Inferior parietal cortex (tissue), 1 donor: ENCODE measurements around the gene CDHR2.

Source experiments
- DNase-seq: peaks from one replicate; pipeline ENCODE4 v3.0.0-alpha.2; 2016; ENCODE audit errors: extremely low spot score

Gene CDHR2

DNA sequence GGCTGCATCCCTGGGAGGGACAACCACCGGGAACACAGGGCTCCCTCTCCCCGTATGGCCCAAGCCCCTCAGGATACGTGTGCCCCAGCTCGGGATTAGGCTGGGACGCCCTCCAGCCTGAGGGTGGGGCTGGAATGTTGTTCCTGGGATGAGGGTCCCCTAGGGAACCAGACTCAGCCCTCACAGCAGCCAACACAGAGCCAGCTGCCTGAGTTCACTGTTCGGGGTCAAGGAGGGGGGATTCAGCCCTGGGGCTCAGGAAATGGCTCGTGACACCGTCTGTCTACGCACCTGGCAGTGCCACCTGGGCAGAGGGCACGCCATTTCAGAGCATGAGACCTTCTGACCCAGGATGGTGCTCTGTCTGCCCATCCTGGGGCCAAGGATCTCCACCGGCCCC lies 20.8 kb upstream of the CDHR2 start:
- no peak for DNase-seq

DNA sequence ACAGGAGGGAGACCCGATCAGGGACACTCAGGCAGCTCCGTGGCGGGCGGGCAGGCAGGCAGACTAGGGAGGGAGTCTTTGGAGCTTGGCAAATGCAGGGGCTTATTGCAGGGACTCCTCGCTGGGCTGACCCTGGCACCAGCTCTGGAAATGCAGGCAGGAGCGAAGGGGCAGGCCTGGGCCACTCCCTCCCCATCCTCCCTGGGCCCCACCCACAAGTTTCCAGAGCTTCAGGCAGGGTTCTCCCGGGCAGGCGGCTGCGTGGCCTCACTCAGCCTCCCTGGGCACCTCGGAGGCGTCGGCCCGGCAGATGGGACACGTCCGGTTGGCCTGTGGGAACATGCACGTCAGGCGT lies 20.4 kb upstream of the CDHR2 start:
- DNase-seq, result no peak

DNA sequence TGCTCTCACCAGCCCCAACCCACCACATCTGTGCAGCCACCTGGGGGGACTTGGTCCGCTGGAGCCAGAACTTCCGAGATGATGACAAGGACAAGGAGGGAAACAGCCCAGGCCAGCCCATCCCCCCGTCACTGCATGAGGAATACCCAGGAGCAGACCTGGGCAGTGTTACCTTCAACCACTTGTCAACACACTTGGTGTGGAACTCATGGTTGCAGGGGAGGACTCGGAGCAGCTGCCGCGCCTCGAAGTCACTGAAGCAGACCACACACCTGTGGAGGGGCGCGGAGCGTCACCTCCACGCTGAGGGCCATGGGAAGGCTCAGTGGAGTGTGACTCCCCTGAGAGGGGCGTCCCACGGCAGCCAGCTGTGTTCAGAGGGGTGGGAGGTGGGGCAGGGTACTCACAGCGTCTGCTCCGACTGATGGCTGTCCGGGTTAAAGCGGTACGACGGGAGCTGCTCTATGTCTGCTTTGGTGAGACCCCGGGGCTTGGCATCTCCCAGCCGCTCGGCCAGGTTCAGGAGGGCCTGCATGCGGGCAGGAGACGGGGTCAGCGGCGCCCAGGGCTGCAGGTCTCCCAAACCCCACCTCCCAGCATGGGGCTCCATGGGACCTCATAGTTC lies 19.9 kb upstream of the CDHR2 start:
- DNase-seq, result no peak

DNA sequence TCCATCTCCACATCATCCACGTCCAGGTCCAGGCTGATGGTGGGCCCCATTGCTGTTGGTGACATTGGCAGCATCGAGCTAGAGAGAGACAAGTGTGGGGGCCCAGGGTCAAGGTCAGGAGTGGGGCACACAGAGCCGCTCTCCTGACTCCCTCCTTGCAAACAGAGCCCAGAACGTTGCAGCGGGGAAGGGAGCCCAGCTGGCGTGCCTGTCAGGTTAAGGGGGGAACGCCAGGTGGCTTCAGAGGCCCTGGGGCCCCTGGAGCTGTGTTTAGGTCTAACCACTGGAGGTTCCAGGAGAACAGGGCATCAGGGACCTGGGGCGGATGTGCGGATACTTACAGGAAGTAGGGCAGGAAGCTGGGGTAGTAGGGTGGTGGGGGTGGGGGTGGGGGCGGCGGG lies 19.4 kb upstream of the CDHR2 start:
- no peak for DNase-seq

DNA sequence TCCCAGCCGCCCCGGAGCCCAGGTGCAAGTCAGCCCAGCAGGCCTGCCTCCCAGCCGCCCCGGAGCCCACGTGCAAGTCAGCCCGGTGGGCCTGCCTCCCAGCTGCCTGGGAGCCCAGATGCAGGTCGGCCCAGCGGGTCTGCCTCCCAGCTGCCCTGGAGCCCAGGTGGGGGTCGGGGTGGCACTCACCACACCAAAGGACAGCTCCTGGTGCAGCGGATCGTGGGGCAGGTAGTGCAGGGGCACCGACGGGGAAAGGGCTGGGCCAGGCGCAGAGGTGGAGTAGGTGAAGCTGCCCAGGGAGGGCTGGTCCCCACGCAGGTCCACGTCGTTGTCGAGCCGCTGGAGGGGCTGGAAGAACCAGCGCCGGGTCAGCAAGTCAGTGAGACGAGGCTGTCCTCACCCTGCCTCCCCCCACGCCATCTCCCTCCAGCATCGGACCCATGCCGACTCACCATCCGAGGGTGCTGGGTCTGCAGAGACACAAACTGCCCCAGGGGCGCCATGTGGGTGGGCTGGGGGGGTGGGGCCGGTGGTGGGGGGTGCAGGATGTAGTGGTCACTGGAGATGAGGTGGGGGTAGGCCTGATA lies 18.7 kb upstream of the CDHR2 start:
- DNase-seq, result no peak

DNA sequence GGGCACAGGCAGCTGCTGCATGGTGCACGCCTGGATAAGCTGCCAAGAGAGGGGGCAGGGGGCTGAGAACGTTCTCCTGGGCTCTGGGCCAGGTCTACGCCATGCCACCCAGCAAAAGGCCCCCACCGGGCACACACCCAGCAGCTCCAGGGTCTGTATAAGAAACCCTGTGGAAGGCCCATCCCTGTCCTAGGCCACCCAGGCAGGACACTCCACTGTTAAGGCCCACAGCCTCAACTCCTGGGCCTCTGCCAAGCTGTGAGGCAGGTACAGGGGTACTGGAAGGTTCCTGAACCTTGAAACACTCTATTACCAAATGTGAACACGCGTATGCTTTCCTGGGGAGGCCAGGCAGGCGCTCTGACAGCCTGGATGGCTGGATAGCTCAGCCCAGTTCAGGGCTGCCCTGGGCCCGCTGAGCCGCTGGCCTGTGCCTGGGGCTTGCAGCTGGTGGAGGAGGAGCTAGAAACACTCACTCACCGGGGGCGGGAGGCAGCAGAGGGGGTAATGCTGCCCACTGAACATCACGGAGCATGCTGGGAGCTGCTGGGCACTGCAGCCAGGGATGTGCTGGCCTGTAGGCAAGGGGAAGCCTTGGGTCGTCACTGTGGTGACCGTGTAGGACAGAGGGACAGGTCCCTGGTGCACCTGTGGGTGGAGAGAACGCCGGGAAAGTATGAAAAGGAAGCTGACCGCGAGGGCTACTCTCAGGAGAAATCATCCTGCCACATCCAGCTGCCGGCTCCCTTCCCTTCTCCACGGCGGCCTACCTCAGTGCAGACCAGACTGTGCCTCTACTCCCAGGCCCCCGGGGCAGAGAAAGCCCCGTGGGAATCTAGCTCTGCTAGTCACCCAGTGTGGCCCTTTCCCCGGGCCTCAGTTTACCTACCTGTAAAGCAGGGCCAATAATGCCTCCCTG lies 17.9 kb upstream of the CDHR2 start:
- DNase-seq, result peak; percentile 65

DNA sequence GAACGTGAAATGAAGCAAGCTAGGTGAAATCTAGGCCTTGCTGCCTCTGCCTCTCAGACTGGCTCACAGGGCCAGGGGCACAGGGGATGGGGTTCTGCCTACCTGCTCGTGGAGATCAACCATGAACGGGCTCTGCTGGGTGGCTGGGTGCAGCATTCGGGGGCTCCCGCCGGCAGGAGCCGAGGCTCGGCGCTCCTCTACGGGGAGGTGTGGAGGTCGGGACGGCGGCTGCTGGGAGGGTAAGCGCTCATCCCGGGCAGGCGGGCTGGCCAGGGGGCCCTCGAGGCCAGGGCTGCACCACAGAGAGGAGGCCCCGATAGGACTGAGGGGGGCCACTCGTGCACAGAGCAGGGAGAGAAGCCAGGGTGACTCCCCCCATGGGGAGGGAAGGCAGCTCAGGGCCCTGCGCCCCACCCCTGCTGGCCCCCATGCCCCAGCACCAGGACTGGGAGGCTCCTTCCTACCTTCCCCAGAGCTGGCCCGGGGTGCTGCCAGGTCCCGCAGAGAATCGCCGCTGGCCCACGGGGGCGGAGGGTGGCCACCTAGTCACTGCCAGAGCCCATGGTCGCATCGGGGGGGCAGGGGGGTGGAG lies 17.1 kb upstream of the CDHR2 start:
- no peak for DNase-seq

DNA sequence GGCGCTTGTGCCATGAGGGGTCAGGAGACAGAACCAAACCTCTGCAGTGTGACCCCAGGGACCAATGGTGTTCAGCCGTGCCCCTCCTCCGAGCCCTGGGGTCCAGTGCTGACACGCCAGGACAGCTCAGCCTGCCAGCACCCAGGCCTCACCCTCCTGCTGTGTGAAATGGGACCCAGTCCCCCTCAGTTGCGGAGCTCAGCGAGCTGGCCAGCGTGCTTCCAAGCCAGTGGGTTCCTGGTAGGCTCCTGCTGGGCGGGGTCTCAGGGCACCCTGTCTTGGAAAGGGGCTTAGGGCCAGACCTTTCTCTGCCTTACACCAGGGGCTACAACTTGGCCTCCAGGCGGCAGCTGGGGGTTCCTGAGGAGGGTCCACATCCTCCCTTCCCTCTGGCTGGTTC lies 16.3 kb upstream of the CDHR2 start:
- no peak for DNase-seq

DNA sequence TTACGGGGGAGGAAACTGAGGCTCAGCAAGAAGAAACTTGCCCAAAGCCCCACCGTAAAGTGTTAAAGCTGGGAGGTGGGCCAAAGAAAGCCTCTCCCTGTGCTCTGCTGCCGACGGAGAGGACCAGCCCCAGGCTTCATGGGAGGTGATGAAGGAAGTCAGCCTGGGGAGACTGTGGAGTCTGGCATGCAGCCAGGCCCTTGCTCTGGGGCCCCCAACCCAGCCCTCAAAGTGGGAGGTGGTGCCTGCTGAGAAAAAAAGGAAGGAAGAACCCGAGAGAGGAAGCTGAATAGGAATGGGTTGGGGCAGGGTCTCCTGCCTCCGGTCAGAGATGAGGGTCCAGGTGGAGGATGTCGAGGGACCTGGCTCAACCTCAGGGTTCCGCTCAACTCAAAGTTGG lies 15.8 kb upstream of the CDHR2 start:
- DNase-seq, result no peak

DNA sequence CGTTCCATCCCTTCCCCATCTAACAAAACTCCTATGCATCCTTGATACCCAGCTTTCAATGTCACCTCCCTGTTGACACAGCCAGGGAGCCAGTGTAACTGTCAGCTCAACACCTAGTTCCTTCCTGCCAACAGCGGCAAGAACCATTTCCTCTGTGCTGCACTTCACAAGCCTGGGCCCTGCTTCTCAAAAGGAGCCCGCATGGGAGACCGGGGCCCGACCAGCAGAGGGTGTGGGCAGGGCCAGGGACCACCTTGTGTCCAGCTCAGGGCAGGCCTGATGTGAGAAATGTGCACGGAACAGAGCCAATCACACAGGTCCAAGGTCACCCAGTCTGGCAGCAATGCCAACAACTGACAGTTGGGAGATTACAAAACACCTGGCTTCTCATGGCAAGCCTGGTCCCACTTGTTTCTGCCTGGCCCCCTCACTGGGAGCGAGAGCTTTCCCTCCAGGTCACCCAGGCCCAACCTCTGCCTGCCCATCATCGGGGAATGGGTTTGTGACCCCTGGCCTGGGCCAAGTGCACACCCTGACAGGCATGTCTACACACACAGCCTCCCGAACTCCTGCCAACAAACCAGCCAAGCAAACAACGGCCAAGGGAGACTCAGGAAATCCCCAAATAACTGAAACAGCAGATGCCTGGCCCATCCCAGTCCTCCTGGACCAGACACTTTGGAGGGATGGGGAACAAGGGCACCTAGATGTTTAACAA lies 15.1 kb upstream of the CDHR2 start:
- DNase-seq, result no peak

DNA sequence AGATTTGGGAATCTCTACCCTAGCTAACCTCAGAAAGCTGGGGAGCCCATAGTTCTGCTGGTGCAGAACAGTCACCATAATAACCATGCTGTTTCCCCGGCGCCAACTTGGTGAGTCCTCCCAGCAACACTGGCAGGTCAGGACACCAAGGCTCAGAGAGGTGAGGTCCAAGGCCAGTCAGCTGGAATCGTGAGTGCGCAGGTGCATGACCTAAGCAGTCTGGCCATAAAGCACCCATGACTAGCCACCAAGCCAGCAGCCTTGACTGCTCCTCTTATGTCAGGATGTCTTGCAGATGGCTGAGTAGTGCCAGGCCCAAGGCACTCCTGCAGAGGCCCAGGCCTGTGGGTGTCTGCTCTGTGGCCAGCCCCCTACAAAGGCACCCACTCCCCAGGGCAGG lies 14.5 kb upstream of the CDHR2 start:
- DNase-seq, result no peak

DNA sequence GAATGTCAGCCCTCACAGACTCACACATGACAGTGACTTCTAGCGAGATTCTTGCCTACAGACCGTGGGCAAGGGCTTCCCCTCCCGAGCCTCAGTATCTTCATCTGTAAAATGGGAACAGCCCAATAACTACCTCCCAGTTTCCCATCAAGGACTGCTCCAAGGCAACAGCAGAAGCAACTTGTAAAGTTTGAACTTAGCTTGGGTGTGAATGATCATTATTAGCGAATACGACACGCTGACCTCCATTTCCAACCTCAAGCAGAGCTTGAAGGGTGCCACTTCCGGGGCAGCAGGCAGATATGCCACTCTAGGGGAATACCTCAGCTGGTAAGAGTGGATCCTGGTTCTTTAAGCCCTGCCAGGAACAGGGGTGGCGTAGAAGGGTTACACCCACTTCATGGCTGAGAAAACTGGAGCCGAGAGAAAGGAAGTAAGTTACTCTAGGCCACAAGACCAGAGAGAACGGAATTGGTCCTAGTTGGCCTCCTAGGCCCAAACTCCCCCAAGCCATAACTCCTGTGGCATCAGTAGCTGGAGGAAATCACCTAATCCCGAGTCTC lies 14.0 kb upstream of the CDHR2 start:
- DNase-seq, result peak; percentile 23

DNA sequence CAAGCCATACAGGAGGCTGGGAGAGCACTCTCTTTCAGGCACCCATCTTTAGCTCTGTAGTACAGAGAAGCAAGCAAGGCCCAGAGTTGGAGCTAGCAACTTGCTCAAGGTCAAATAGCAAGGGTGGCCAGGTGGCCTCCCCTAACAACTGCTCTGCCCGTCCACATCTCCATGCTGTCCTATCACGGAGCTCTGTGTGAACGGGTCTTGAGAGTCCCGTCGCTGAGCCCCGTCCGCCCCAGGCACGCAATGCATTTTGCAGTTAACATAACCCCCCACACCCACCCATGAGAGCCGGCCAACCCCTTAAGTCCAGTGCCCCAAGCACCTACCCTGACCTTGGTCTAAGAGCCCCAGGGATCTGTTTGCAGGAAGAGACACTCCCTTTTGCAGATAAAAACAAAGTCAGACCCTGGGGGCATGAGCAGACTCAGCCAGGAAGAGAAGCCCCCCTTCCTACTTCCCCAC lies 13.4 kb upstream of the CDHR2 start:
- DNase-seq, result no peak

DNA sequence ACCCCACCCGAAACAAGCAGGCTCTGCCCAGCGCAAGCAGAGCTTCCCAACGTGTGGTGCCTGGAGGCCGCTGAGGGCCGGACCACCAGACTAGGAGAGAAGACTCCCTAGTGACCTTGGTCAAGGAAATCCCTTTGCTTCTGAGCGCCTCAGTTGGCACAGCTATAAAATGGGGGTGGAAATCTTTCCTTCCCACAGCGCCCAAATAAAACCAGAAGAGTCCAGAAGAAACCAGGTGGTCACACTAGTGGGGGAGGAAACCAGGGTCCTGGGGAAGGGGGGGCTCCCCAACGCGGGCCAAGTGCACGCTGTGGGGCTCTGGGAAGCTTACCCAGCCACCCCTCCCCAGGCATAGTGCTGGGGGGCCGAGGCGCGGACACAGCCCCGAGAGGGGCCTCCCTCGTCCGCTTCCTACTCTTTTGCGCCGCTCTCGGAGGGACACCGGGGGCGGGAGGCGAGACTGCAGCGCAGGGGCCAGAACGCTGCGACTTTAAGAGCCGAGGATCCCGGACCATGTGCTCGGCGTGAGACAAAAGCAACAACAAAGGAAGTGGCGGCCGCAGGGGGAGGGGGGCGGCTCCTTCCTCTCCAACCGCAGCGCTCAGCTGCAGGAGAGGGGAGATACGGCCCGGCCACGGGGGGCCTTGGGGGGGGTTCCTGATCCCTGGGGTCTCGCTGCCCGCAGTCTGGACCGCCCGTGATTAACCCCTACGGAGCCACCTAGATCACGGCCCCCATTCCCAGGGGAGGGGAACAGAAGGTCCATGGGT lies 12.8 kb upstream of the CDHR2 start:
- DNase-seq, result peak; percentile 56

DNA sequence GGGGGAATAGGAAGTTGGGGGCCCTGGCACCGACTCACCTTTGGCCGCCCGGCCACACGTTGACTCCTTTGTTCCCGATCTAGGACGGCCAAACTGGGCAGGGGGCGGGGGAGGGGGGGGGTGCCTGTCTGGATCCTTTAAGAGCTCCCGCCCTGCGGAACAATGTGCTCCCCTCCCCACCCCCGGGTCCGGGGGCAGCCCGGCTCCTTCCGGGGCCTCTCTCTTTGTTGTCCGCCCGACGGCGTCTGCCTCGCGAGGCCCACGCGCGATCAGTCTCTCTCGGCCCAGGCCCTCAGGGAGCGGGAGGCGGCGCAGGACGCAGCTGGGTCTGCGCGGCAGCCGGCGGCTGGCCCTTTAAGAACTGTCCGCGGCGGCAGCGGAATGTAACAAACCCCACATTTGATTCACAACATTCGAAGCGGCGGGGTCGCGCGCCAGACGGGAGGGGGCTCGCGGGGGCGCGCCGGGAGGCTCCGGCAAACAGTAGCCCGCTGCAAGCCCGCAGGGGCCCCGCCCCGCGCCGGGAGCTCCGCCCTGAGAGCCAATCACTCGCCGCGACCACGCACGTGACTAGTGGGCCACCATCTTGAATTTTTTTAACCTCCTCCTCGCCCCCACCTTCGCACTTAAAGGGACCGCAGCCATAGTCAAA lies 12.1 kb upstream of the CDHR2 start, which contains the start of gene RNF44:
Gene RNF44, minus strand, starts transcription at position 501 of the 652 bp plus-strand sequence. CDS start 4,930 bp downstream, outside the sequence.
- peak; percentile 97 for DNase-seq

DNA sequence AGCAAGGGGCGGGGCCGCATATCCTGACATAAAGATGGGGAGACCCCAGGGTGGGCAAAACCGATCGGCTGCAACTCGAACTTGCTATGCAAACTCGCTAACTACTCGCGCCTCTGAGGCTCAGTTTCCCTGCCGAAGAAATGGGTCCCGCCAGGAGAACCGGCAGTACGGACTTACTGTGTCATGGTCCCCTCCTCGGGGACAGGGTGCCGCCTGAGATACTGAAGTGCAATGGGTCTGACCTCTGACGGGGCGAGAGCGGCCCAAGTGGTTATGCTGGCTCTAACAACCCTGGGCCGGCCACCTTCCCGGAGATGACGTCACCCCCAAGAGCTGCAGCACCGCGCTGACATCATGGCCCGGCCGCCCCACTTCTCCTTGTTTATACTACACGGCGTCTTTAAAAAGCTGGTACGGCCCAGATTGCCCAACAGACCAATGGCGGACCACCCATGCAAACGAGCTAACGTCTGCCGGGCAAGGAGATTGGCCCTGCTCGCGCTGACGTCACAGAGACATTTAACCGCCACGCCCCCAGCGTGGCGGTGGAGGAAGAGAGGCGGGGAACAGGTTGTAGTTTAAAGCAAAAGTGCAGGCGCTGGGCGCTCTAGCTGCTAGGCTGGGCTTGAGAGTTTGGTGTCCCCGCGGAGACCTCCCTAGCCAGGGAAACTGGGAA lies 11.4 kb upstream of the CDHR2 start:
- peak; percentile 99 for DNase-seq

DNA sequence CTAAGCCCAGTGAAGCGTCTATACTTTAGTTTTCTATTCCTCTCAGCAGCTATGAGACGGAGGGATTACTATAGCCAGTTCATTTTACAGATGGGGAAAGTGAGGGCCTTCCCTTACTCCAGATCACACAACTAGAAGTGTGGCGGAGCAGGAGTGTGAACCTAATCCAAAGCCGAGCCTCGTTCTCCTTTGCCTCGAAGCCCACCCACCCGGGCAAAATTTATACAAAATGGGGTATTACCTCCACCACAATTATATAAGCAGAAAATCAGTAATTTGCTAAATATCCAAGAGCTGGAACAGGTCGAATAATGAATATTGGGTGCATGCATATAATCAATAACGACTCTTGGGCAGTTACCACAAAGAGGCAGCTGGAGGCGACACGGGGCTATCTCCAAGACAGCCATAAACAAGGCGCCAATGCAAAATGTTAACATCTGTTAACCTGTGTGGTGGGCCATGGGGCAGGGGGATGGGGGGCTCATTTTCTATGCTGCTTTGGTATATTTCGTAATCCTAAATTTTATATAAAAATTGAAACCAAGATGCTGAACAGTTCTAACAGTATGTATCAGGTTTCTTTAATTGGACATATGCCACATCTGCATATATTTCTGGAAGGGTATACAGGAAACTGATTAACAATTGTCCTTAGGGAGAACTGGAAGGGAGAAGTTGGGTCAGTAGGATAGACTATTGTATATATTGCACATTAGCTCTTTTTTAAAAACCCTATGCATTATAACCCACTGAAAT lies 10.7 kb upstream of the CDHR2 start:
- DNase-seq, result no peak

DNA sequence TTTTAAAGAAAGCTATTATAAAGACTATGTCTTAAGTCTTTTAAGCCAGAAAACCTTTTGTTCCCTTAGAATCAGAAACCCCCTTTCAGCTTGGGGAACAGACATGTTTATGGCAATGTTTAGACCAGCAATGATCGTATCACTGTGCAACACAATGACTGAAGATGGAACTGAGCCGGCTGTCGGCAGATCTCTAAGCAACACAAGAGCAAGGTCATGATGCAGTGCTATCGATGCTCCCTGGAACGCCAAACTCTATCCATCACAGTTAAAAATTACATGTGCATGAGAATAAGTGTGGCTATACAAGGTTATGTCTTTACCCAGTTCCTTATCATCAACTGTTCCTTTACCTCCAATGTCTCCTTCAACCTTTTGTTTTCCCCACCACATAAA lies 10.2 kb upstream of the CDHR2 start:
- no peak for DNase-seq

DNA sequence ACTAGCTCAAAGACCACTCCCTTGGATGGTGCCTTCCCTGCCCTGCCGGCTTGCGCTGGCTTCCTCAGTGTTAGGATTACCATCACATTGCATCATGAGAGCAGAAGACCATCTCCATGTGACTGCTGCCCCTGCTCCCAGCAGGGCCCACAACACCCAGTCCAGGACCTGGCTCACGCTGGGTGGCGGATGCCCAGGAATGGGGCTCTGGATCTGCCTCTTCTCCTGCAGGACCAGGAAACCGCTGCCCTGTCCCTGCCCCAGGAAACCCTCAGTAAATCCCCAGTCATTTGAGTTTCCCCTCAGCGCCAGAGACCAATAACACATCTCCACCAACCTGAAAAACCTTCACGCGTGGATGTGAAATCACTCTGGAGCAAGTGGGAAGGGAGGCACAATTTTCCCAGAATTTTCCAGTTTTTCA lies 8.7 kb upstream of the CDHR2 start:
- DNase-seq, result no peak
